SK-N-SH treated with all-trans-retinoic acid at 6 μM for 48 hours (cell line): ENCODE measurements around the gene ENPP7.

Experiments
- ATAC-seq: fragments of 200-7000 bp; cut with Tn5 transposase; 3 replicates; pipeline ENCODE4 v1.9.1; 2020; ENCODE audit warnings: mild to moderate bottlenecking, moderate library complexity
- ARNTL ChIP-seq: fragments of 450-650 bp; formaldehyde crosslinking; IDR thresholded peaks from 2 replicates; pipeline ENCODE4 v1.5.0; 2020; ENCODE audit warnings: low read depth, mild to moderate bottlenecking, moderate library complexity, borderline replicate concordance
- CSDC2 ChIP-seq: fragments of 250-450 bp; sonication (Bioruptor Pico); IDR thresholded peaks from 2 replicates; pipeline ENCODE4 v1.5.0; 2020; ENCODE audit warnings: mild to moderate bottlenecking, moderate library complexity
- ESRRG ChIP-seq: fragments of 250-450 bp; sonication (Bioruptor Pico); IDR thresholded peaks from 2 replicates; pipeline ENCODE4 v1.6.1; 2021; ENCODE audit warnings: mild to moderate bottlenecking
- OSR1 ChIP-seq: fragments of 250-450 bp; sonication (Bioruptor Pico); IDR thresholded peaks from 2 replicates; pipeline ENCODE4 v1.8.0; 2022; ENCODE audit warnings: moderate library complexity, mild to moderate bottlenecking, inconsistent platforms
- PATZ1 ChIP-seq: fragments of 250-450 bp; sonication (Bioruptor Pico); IDR thresholded peaks from 2 replicates; pipeline ENCODE4 v1.8.0; 2020; ENCODE audit warnings: mild to moderate bottlenecking, moderate library complexity, borderline replicate concordance
- POU6F1 ChIP-seq: fragments of 250-450 bp; sonication (Bioruptor Pico); IDR thresholded peaks from 2 replicates; pipeline ENCODE4 v1.8.0; 2021; ENCODE audit warnings: low read depth, mild to moderate bottlenecking, moderate library complexity, borderline replicate concordance
- PPARA ChIP-seq: fragments of 250-450 bp; sonication (Bioruptor Pico); IDR thresholded peaks from 2 replicates; pipeline ENCODE4 v1.5.0; 2020; ENCODE audit warnings: mild to moderate bottlenecking, borderline replicate concordance
- TCF4 ChIP-seq: fragments of 250-450 bp; sonication (Bioruptor Pico); IDR thresholded peaks from 2 replicates; pipeline ENCODE4 v1.8.0; 2021; ENCODE audit warnings: mild to moderate bottlenecking, moderate library complexity, borderline replicate concordance
- TOX ChIP-seq: fragments of 250-450 bp; sonication (Bioruptor Pico); IDR thresholded peaks from 2 replicates; pipeline ENCODE4 v1.8.0; 2021; ENCODE audit warnings: mild to moderate bottlenecking, moderate library complexity, borderline replicate concordance
- ZC3H10 ChIP-seq: fragments of 250-450 bp; sonication (Bioruptor Pico); IDR thresholded peaks from 2 replicates; pipeline ENCODE4 v1.5.1; 2021; ENCODE audit warnings: mild to moderate bottlenecking, moderate library complexity
- ZFP3 ChIP-seq: fragments of 250-450 bp; sonication (Bioruptor Pico); IDR thresholded peaks from 2 replicates; pipeline ENCODE4 v1.5.0; 2020; ENCODE audit warnings: mild to moderate bottlenecking, moderate library complexity
- ZFP30 ChIP-seq: fragments of 450-650 bp; formaldehyde crosslinking; IDR thresholded peaks from 2 replicates; pipeline ENCODE4 v1.5.0; 2022; ENCODE audit warnings: mild to moderate bottlenecking, moderate library complexity
- ZNF565 ChIP-seq: fragments of 450-650 bp; formaldehyde crosslinking; conservative IDR thresholded peaks from 2 replicates; pipeline ENCODE4 v1.5.0; 2020; ENCODE audit warnings: low read depth, mild to moderate bottlenecking, moderate library complexity
- ZNF70 ChIP-seq: fragments of 450-650 bp; formaldehyde crosslinking; IDR thresholded peaks from 2 replicates; pipeline ENCODE4 v1.5.0; 2020; ENCODE audit warnings: mild to moderate bottlenecking, moderate library complexity
- ZNF8 ChIP-seq: fragments of 450-650 bp; formaldehyde crosslinking; IDR thresholded peaks from 2 replicates; pipeline ENCODE4 v1.5.0; 2020; ENCODE audit warnings: mild to moderate bottlenecking, moderate library complexity

Gene ENPP7

GRCh38 chr17:79695293-79695790 is 35.4 kb upstream of the ENPP7 start:
- ATAC-seq: no peak

GRCh38 chr17:79695797-79696609 is 34.7 kb upstream of the ENPP7 start:
- peak; percentile 43 for ATAC-seq
- TF ChIP-seq ZNF70: no peak
- TF ChIP-seq ZNF8: no peak
- no peak for TF ChIP-seq PATZ1
- TF ChIP-seq PPARA (CRISPR knock-in tag): no peak
- TF ChIP-seq ZFP3 (CRISPR knock-in tag): no peak
- no peak for TF ChIP-seq TOX
- TF ChIP-seq POU6F1 (CRISPR knock-in tag): no peak
- no peak for TF ChIP-seq OSR1 (CRISPR knock-in tag)
- no peak for TF ChIP-seq ZNF565

More at GRCh38 chr17:79695293-79695790, 35.4 kb upstream of the ENPP7 start:
- TF ChIP-seq ZNF565 (no peak), PPARA (CRISPR knock-in tag) (no peak), ZNF8 (no peak), CSDC2 (CRISPR knock-in tag) (no peak), ARNTL (no peak), PATZ1 (no peak)
- TF ChIP-seq, all 23 proteins: peak for 0

GRCh38 chr17:79696610-79696982 is 34.1 kb upstream of the ENPP7 start:
- ATAC-seq: no peak

GRCh38 chr17:79698146-79698846 is 32.4 kb upstream of the ENPP7 start:
- no peak for ATAC-seq
- TF ChIP-seq TCF4 (CRISPR knock-in tag) (no peak), ZFP3 (CRISPR knock-in tag) (no peak), ESRRG (CRISPR knock-in tag) (no peak), CSDC2 (CRISPR knock-in tag) (no peak), PATZ1 (no peak), ZC3H10 (CRISPR knock-in tag) (no peak), OSR1 (CRISPR knock-in tag) (no peak), ZFP30 (no peak), ZNF70 (no peak)

More at GRCh38 chr17:79696610-79696982, 34.1 kb upstream of the ENPP7 start:
- TF ChIP-seq PPARA (CRISPR knock-in tag): no peak
- no peak for TF ChIP-seq POU6F1 (CRISPR knock-in tag)
- TF ChIP-seq ZFP30: no peak
